ENCODE measurements around the gene CD276.
"Not testable (repeated sequence)": the region's sequence is repeated elsewhere in the genome, so short reads cannot be mapped to it uniquely, and the experiment has no call there.

CD276 gene

GRCh38 chr15:73683777-73684580 is at the start of gene CD276:
CD276 (plus strand) TSS chr15:73684383; CDS start chr15:73699640, 15,257 bp downstream.
- no peaks in the 10 kb centered on the region for H3K27me3 ChIP-seq (ENCODE audit: control insufficient read depth in 1 of 2, insufficient read depth in 2 of 2, low read length in 2 of 2)
- peak within 1 kb of the TSS; percentile 39 to 57 for H3K9ac ChIP-seq (ENCODE audit: low read depth in 1 of 2, low read length in 2 of 2)
- H3K4me1 ChIP-seq (ENCODE audit: control insufficient read depth in 1 of 2, insufficient read depth in 2 of 2, low read length in 2 of 2), result peaks cover 20 to 28% of the 10 kb centered on the region in 2 donors
- H3K36me3 ChIP-seq (ENCODE audit: control insufficient read depth in 1 of 2, insufficient read depth in 2 of 2, low read length in 2 of 2), result no peaks in the 10 kb centered on the region
- H3K9me3 ChIP-seq (ENCODE audit: control insufficient read depth in 1 of 2, low read length in 2 of 2), result no peaks in the 10 kb centered on the region
- peak within 1 kb of the TSS; percentile 64 to 66 for H3K4me3 ChIP-seq (ENCODE audit: low read depth in 1 of 2, low read length in 2 of 2)
- H3K27ac ChIP-seq (ENCODE audit: low read depth, low read length), result no peak within 1 kb of the TSS

- H3K4me1 ChIP-seq (ENCODE audit: control insufficient read depth in 1 of 2, insufficient read depth in 2 of 2, low read length in 2 of 2), result peaks cover 7 to 11% of the 10 kb centered on the region in 2 donors
- H3K9me3 ChIP-seq (ENCODE audit: control insufficient read depth in 1 of 2, low read length in 2 of 2), result no peaks in the 10 kb centered on the region
- H3K4me3 ChIP-seq (ENCODE audit: low read depth in 1 of 2, low read length in 2 of 2), result no peak overlapping the region
- no peaks in the 10 kb centered on the region for H3K36me3 ChIP-seq (ENCODE audit: control insufficient read depth in 1 of 2, insufficient read depth in 2 of 2, low read length in 2 of 2)
- H3K27me3 ChIP-seq (ENCODE audit: control insufficient read depth in 1 of 2, insufficient read depth in 2 of 2, low read length in 2 of 2), result no peaks in the 10 kb centered on the region
- H3K27ac ChIP-seq (ENCODE audit: low read depth, low read length), result no peak overlapping the region
- no peak overlapping the region for H3K9ac ChIP-seq (ENCODE audit: low read depth in 1 of 2, low read length in 2 of 2)
Observed at GRCh38 chr15:73637527-73637926, 46.7 kb upstream of the CD276 start.

- not testable (repeated sequence) for H3K4me1 ChIP-seq (ENCODE audit: control insufficient read depth in 1 of 2, insufficient read depth in 2 of 2, low read length in 2 of 2); H3K9ac ChIP-seq (ENCODE audit: low read depth in 1 of 2, low read length in 2 of 2); H3K27me3 ChIP-seq (ENCODE audit: control insufficient read depth in 1 of 2, insufficient read depth in 2 of 2, low read length in 2 of 2); H3K9me3 ChIP-seq (ENCODE audit: control insufficient read depth in 1 of 2, low read length in 2 of 2); H3K4me3 ChIP-seq (ENCODE audit: low read depth in 1 of 2, low read length in 2 of 2); H3K27ac ChIP-seq (ENCODE audit: low read depth, low read length); H3K36me3 ChIP-seq (ENCODE audit: control insufficient read depth in 1 of 2, insufficient read depth in 2 of 2, low read length in 2 of 2)
Observed at GRCh38 chr15:73639464-73639863, 44.7 kb upstream of the CD276 start.

GRCh38 chr15:73647259-73648013 is 36.7 kb upstream of the CD276 start:
- no peak overlapping the region for H3K4me3 ChIP-seq (ENCODE audit: low read depth in 1 of 2, low read length in 2 of 2)
- H3K9me3 ChIP-seq (ENCODE audit: control insufficient read depth in 1 of 2, low read length in 2 of 2), result no peaks in the 10 kb centered on the region
- no peaks in the 10 kb centered on the region for H3K36me3 ChIP-seq (ENCODE audit: control insufficient read depth in 1 of 2, insufficient read depth in 2 of 2, low read length in 2 of 2)
- H3K27ac ChIP-seq (ENCODE audit: low read depth, low read length), result no peak overlapping the region
- H3K9ac ChIP-seq (ENCODE audit: low read depth in 1 of 2, low read length in 2 of 2), result no peak overlapping the region
- H3K27me3 ChIP-seq (ENCODE audit: control insufficient read depth in 1 of 2, insufficient read depth in 2 of 2, low read length in 2 of 2), result no peaks in the 10 kb centered on the region
- H3K4me1 ChIP-seq (ENCODE audit: control insufficient read depth in 1 of 2, insufficient read depth in 2 of 2, low read length in 2 of 2), result no peaks in the 10 kb centered on the region

GRCh38 chr15:73648014-73648295 is 36.2 kb upstream of the CD276 start:
- H3K27me3 ChIP-seq (ENCODE audit: control insufficient read depth in 1 of 2, insufficient read depth in 2 of 2, low read length in 2 of 2), result no peaks in the 10 kb centered on the region
- no peak overlapping the region for H3K27ac ChIP-seq (ENCODE audit: low read depth, low read length)
- no peaks in the 10 kb centered on the region for H3K4me1 ChIP-seq (ENCODE audit: control insufficient read depth in 1 of 2, insufficient read depth in 2 of 2, low read length in 2 of 2)
- no peak overlapping the region for H3K4me3 ChIP-seq (ENCODE audit: low read depth in 1 of 2, low read length in 2 of 2)
- no peak overlapping the region for H3K9ac ChIP-seq (ENCODE audit: low read depth in 1 of 2, low read length in 2 of 2)
- no peaks in the 10 kb centered on the region for H3K36me3 ChIP-seq (ENCODE audit: control insufficient read depth in 1 of 2, insufficient read depth in 2 of 2, low read length in 2 of 2)
- no peaks in the 10 kb centered on the region for H3K9me3 ChIP-seq (ENCODE audit: control insufficient read depth in 1 of 2, low read length in 2 of 2)

GRCh38 chr15:73650416-73651126 is 33.6 kb upstream of the CD276 start:
- no peak overlapping the region for H3K27ac ChIP-seq (ENCODE audit: low read depth, low read length)
- H3K9me3 ChIP-seq (ENCODE audit: control insufficient read depth in 1 of 2, low read length in 2 of 2), result no peaks in the 10 kb centered on the region
- no peaks in the 10 kb centered on the region for H3K27me3 ChIP-seq (ENCODE audit: control insufficient read depth in 1 of 2, insufficient read depth in 2 of 2, low read length in 2 of 2)

GRCh38 chr15:73654659-73655058 is 29.5 kb upstream of the CD276 start:
- Histone ChIP-seq H3K4me1 (ENCODE audit: control insufficient read depth in 1 of 2, insufficient read depth in 2 of 2, low read length in 2 of 2) (no peaks in the 10 kb centered on the region), H3K36me3 (ENCODE audit: control insufficient read depth in 1 of 2, insufficient read depth in 2 of 2, low read length in 2 of 2) (no peaks in the 10 kb centered on the region), H3K27ac (ENCODE audit: low read depth, low read length) (no peak overlapping the region), H3K27me3 (ENCODE audit: control insufficient read depth in 1 of 2, insufficient read depth in 2 of 2, low read length in 2 of 2) (no peaks in the 10 kb centered on the region), H3K4me3 (ENCODE audit: low read depth in 1 of 2, low read length in 2 of 2) (no peak overlapping the region), H3K9me3 (ENCODE audit: control insufficient read depth in 1 of 2, low read length in 2 of 2) (no peaks in the 10 kb centered on the region), H3K9ac (ENCODE audit: low read depth in 1 of 2, low read length in 2 of 2) (no peak overlapping the region)

More at GRCh38 chr15:73650416-73651126, 33.6 kb upstream of the CD276 start:
- H3K4me1 ChIP-seq (ENCODE audit: control insufficient read depth in 1 of 2, insufficient read depth in 2 of 2, low read length in 2 of 2), result no peaks in the 10 kb centered on the region
- H3K4me3 ChIP-seq (ENCODE audit: low read depth in 1 of 2, low read length in 2 of 2), result no peak overlapping the region
- no peak overlapping the region for H3K9ac ChIP-seq (ENCODE audit: low read depth in 1 of 2, low read length in 2 of 2)
- no peaks in the 10 kb centered on the region for H3K36me3 ChIP-seq (ENCODE audit: control insufficient read depth in 1 of 2, insufficient read depth in 2 of 2, low read length in 2 of 2)

- Histone ChIP-seq H3K4me1 (ENCODE audit: control insufficient read depth in 1 of 2, insufficient read depth in 2 of 2, low read length in 2 of 2) (no peaks in the 10 kb centered on the region), H3K9me3 (ENCODE audit: control insufficient read depth in 1 of 2, low read length in 2 of 2) (no peaks in the 10 kb centered on the region), H3K27ac (ENCODE audit: low read depth, low read length) (no peak overlapping the region), H3K4me3 (ENCODE audit: low read depth in 1 of 2, low read length in 2 of 2) (no peak overlapping the region), H3K9ac (ENCODE audit: low read depth in 1 of 2, low read length in 2 of 2) (no peak overlapping the region), H3K36me3 (ENCODE audit: control insufficient read depth in 1 of 2, insufficient read depth in 2 of 2, low read length in 2 of 2) (no peaks in the 10 kb centered on the region), H3K27me3 (ENCODE audit: control insufficient read depth in 1 of 2, insufficient read depth in 2 of 2, low read length in 2 of 2) (no peaks in the 10 kb centered on the region)
Observed at GRCh38 chr15:73655724-73656123, 28.5 kb upstream of the CD276 start.

GRCh38 chr15:73658645-73659044 is 25.5 kb upstream of the CD276 start:
- Histone ChIP-seq H3K4me3 (ENCODE audit: low read depth in 1 of 2, low read length in 2 of 2) (no peak overlapping the region), H3K36me3 (ENCODE audit: control insufficient read depth in 1 of 2, insufficient read depth in 2 of 2, low read length in 2 of 2) (no peaks in the 10 kb centered on the region), H3K27me3 (ENCODE audit: control insufficient read depth in 1 of 2, insufficient read depth in 2 of 2, low read length in 2 of 2) (no peaks in the 10 kb centered on the region), H3K9me3 (ENCODE audit: control insufficient read depth in 1 of 2, low read length in 2 of 2) (no peaks in the 10 kb centered on the region), H3K9ac (ENCODE audit: low read depth in 1 of 2, low read length in 2 of 2) (no peak overlapping the region), H3K4me1 (ENCODE audit: control insufficient read depth in 1 of 2, insufficient read depth in 2 of 2, low read length in 2 of 2) (no peaks in the 10 kb centered on the region), H3K27ac (ENCODE audit: low read depth, low read length) (no peak overlapping the region)

GRCh38 chr15:73660455-73660854 is 23.7 kb upstream of the CD276 start:
- H3K4me3 ChIP-seq (ENCODE audit: low read depth in 1 of 2, low read length in 2 of 2), result no peak overlapping the region
- H3K4me1 ChIP-seq (ENCODE audit: control insufficient read depth in 1 of 2, insufficient read depth in 2 of 2, low read length in 2 of 2), result no peaks in the 10 kb centered on the region
- no peak overlapping the region for H3K27ac ChIP-seq (ENCODE audit: low read depth, low read length)
- H3K9ac ChIP-seq (ENCODE audit: low read depth in 1 of 2, low read length in 2 of 2), result no peak overlapping the region
- H3K36me3 ChIP-seq (ENCODE audit: control insufficient read depth in 1 of 2, insufficient read depth in 2 of 2, low read length in 2 of 2), result no peaks in the 10 kb centered on the region
- no peaks in the 10 kb centered on the region for H3K27me3 ChIP-seq (ENCODE audit: control insufficient read depth in 1 of 2, insufficient read depth in 2 of 2, low read length in 2 of 2)
- H3K9me3 ChIP-seq (ENCODE audit: control insufficient read depth in 1 of 2, low read length in 2 of 2), result no peaks in the 10 kb centered on the region

Measured in duodenal mucosa (tissue), 2 donors.